HepG2 (cell line): ENCODE data around the gene PMM2. TPM values are rescaled to one million over a fixed set of nuclear protein-coding genes. Genes with fewer than 3 reads are reported as not detected.
A peak's percentile ranks its signal among the peaks of the same experiment; 100 is the strongest.

Experiments
- ATAC-seq: fragments of 200-7000 bp; cut with Tn5 transposase; 3 replicates; pipeline ENCODE4 v1.9.1; 2020; ENCODE audit warnings: mild to moderate bottlenecking, moderate library complexity
- BruUV-seq: library from RNA; stranded (reverse); fragments of 400-500 nt; replicated peaks from 2 replicates; lab custom pipeline; 2021; lab: Mats Ljungman, UMichigan
- CTCF ChIA-PET: fragments of 300-600 bp; formaldehyde crosslinking; extraction: SDS; loops from one replicate; lab custom pipeline; 2021; ENCODE audit warnings: low total read pairs, inconsistent platforms, low intra/inter-chr PET ratio; lab: Yijun Ruan, JAX
- POLR2A ChIA-PET: fragments of 350-600 bp; sonication (Branson Sonifier 250); formaldehyde crosslinking; loops from one replicate; lab custom pipeline; 2020; ENCODE audit warnings: antibody characterized with exemption, inconsistent platforms; lab: Yijun Ruan, JAX
- DNase-seq: peaks from one replicate; pipeline ENCODE4 v3.0.0-alpha.2; 2015; ENCODE audit warnings: low spot score
- FAIRE-seq: peaks from 3 replicates; lab custom pipeline; 2011; peaks lifted over from hg19 to GRCh38; lab: Jason Lieb, UNC
- H2AFZ ChIP-seq: one replicate; pipeline ENCODE4 v1.6.1; 2011; ENCODE audit warnings: low read length, inconsistent platforms
- H3K27ac ChIP-seq: fragments of 300-600 bp; 3 replicates; pipeline ENCODE4 v1.8.0; 2011; ENCODE audit warnings: mixed run types, mild to moderate bottlenecking, mixed read lengths, low read length, inconsistent platforms; ENCODE audit not compliant: insufficient read depth; ENCODE audit errors: extremely low read length
- H3K27me3 ChIP-seq, 2 experiments: fragments of 200-600 bp in 1 of 2; 2 replicates in 1 of 2; 3 replicates in 1 of 2; pipeline versions ENCODE4 v1.6.0 to v1.8.0; 2011; ENCODE audit warnings: low read length in 2 of 2, mild to moderate bottlenecking in 2 of 2, moderate library complexity in 2 of 2, inconsistent platforms in 1 of 2; ENCODE audit not compliant: insufficient read depth in 2 of 2, control insufficient read depth in 1 of 2
- H3K36me3 ChIP-seq, 2 experiments: fragments of 200-600 bp in 1 of 2; replicated peaks in 1 of 2; 2 replicates in 1 of 2; 3 replicates in 1 of 2; pipeline versions ENCODE4 v1.5.1 to v1.8.0; 2011; ENCODE audit warnings: low read length in 2 of 2, inconsistent platforms in 1 of 2; ENCODE audit not compliant: insufficient read depth in 2 of 2, control insufficient read depth in 1 of 2
- H3K4me1 ChIP-seq: 2 replicates; pipeline ENCODE4 v1.5.1; 2012; ENCODE audit warnings: low read length, inconsistent platforms; ENCODE audit not compliant: insufficient read depth
- H3K4me2 ChIP-seq: 2 replicates; pipeline ENCODE4 v1.6.0; 2011; ENCODE audit warnings: low read depth, low read length, inconsistent platforms
- H3K4me3 ChIP-seq, 3 experiments: fragments of 200-600 bp in 1 of 3; sonication (generic), shearing (Covaris generic) in 1 of 3; replicated peaks in 1 of 3; 2 replicates each; pipeline ENCODE4 v1.5.1; 2011 to 2016; ENCODE audit warnings: low read length in 3 of 3, inconsistent platforms in 2 of 3, low read depth in 2 of 3, mild to moderate bottlenecking in 2 of 3, control low read depth in 1 of 3, mixed read lengths in 1 of 3; ENCODE audit not compliant: insufficient read depth in 1 of 3
- H3K79me2 ChIP-seq: one replicate; pipeline ENCODE4 v1.6.1; 2011; ENCODE audit warnings: low read length, inconsistent platforms; ENCODE audit not compliant: insufficient read depth
- H3K9ac ChIP-seq: 2 replicates; pipeline ENCODE4 v1.6.0; 2011; ENCODE audit warnings: mild to moderate bottlenecking, low read depth, low read length, inconsistent platforms; ENCODE audit not compliant: insufficient read depth
- H3K9me3 ChIP-seq: 2 replicates; pipeline ENCODE4 v1.5.1; 2012; ENCODE audit warnings: mild to moderate bottlenecking, low read length
- H4K20me1 ChIP-seq: 2 replicates; pipeline ENCODE4 v1.6.0; 2011; ENCODE audit warnings: inconsistent platforms, mild to moderate bottlenecking, low read length, moderate library complexity; ENCODE audit not compliant: insufficient read depth
- GMEB2 ChIP-seq: IDR thresholded peaks from 2 replicates; pipeline ENCODE4 v1.6.1; 2016; ENCODE audit warnings: missing biosample characterization, missing genetic modification reagents, low read depth
- HNF4G ChIP-seq, 2 experiments: sonication (generic) in 1 of 2; formaldehyde crosslinking in 1 of 2; IDR thresholded peaks; 2 replicates each; pipeline versions ENCODE4 v1.4.0 to v1.6.1; 2011 to 2020; ENCODE audit warnings: borderline replicate concordance in 2 of 2, low read depth in 2 of 2, mild to moderate bottlenecking in 2 of 2, low read length in 1 of 2, missing genetic modification reagents in 1 of 2, moderate library complexity in 1 of 2
- MTA3 ChIP-seq: sonication (generic); formaldehyde crosslinking; IDR thresholded peaks from 2 replicates; pipeline ENCODE4 v1.4.0; 2020; ENCODE audit warnings: missing genetic modification reagents
- NBN ChIP-seq: fragments of 450-650 bp; conservative IDR thresholded peaks from 2 replicates; pipeline ENCODE4 v1.6.1; 2017
- PHF21A ChIP-seq: sonication (generic); formaldehyde crosslinking; IDR thresholded peaks from 2 replicates; pipeline ENCODE4 v1.5.0; 2020; ENCODE audit warnings: mild to moderate bottlenecking, missing genetic modification reagents
- PLRG1 ChIP-seq: fragments of 450-650 bp; conservative IDR thresholded peaks from 2 replicates; pipeline ENCODE4 v1.6.1; 2016
- ZNF10 ChIP-seq: sonication (generic); formaldehyde crosslinking; IDR thresholded peaks from 2 replicates; pipeline ENCODE4 v1.4.0; 2020; ENCODE audit warnings: mild to moderate bottlenecking, low read depth, missing genetic modification reagents, borderline replicate concordance
- ZNF225 ChIP-seq: sonication (generic); formaldehyde crosslinking; IDR thresholded peaks from 2 replicates; pipeline ENCODE4 v1.4.0; 2020; ENCODE audit warnings: mild to moderate bottlenecking, missing genetic modification reagents
- ZNF513 ChIP-seq: sonication (generic); formaldehyde crosslinking; conservative IDR thresholded peaks from 2 replicates; pipeline ENCODE4 v1.5.0; 2020; ENCODE audit warnings: missing genetic modification reagents
- ZNF557 ChIP-seq: sonication (generic); formaldehyde crosslinking; IDR thresholded peaks from 2 replicates; pipeline ENCODE4 v1.4.0; 2020; ENCODE audit warnings: missing genetic modification reagents
- ZNF773 ChIP-seq: sonication (generic); formaldehyde crosslinking; IDR thresholded peaks from 2 replicates; pipeline ENCODE4 v1.4.0; 2020; ENCODE audit warnings: missing genetic modification reagents, borderline replicate concordance
- ZNF891 ChIP-seq: sonication (generic); formaldehyde crosslinking; IDR thresholded peaks from 2 replicates; pipeline ENCODE4 v1.5.0; 2020; ENCODE audit warnings: mild to moderate bottlenecking, missing genetic modification reagents
- ZSCAN30 ChIP-seq: sonication (generic); formaldehyde crosslinking; IDR thresholded peaks from 2 replicates; pipeline ENCODE4 v1.5.0; 2020; ENCODE audit warnings: mild to moderate bottlenecking, missing genetic modification reagents
- WGBS: methylation state at CpG from one replicate; pipeline ENCODE4 v1.1.6; 2017; ENCODE audit warnings: low lambda C conversion rate; 5-methylcytosine and 5-hydroxymethylcytosine counted together
- in situ Hi-C: cut with HindIII; loops from 2 replicates; pipeline ENCODE4 v1.10.0; 2017; ENCODE audit warnings: low pct_unique_long_range_greater_than_20kb; ENCODE audit not compliant: extremely low pct_ligation_motif_present
- intact Hi-C: fragments of 100-400 bp; cut with micrococcal nuclease; formaldehyde crosslinking; loops from one replicate; pipeline ENCODE4 v1.10.0; 2022; ENCODE audit not compliant: unreplicated experiment
- polyA plus RNA-seq, 8 experiments: library from polyadenylated mRNA; depleted of rRNA in 3 of 8; stranded (reverse) in 7 of 8; unstranded in 1 of 8; fragments of >200 nt; fragmentation: Illumina TruSeq in 4 of 8; extraction: Trizol in 4 of 8; gene quantifications; 2 replicates each; pipeline versions ENCODE4 v1.2.1 to v1.2.3, GENCODE V29; 2011 to 2016; ENCODE audit warnings: low read depth in 4 of 8, missing spikeins in 1 of 8, mixed read lengths in 1 of 8; ENCODE audit not compliant: insufficient read depth in 1 of 8
- total RNA-seq, 5 experiments: library from RNA; depleted of rRNA; stranded (reverse); fragments of >200 nt; fragmentation: Illumina TruSeq; extraction: Trizol; gene quantifications; 2 replicates each; pipeline ENCODE4 v1.2.3, GENCODE V29; 2016; ENCODE audit warnings: low read depth in 1 of 5
- TF ChIP-seq, protein P1 (sequence below): fragments of 450-650 bp; IDR thresholded peaks from 2 replicates; pipeline ENCODE4 v1.6.1; 2017; ENCODE audit warnings: mild to moderate bottlenecking
- TF ChIP-seq, protein P2 (sequence below): IDR thresholded peaks from 2 replicates; pipeline ENCODE4 v1.6.1; 2012; ENCODE audit warnings: low read length, improper control_type of control experiment

Gene PMM2
- total and polyA plus RNA-seq, 2 of the 13 experiments (the other 11 are each of a cell fraction or from before 2014, with no cell fraction given) = 52.2 to 93.7 TPM

DNA sequence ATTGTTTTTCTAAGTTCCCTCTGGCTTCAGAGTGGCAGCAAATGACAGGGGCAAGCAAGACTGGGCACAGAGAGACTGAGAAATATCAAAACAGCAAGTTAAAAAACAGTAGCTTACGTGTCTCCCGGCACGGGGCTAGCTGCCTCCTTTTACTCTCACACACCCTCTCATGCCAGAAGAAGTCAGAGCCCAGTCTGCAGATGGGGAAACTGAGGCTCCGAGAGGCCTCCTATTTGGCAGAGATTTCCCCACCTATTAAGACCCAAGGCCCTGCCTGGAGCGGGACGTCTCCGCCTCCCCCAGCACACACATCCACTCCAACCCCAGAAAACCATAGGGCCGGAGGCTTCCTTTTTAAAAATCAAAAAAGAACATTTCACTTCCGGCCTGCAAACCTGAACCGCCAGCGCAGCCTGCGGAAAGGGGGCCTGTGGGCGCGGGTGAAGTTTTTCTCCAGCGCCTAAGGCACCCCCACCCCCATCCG is 70.3 kb downstream of the PMM2 start:
- DNase-seq (no peak), FAIRE-seq (no peak), ATAC-seq (no peak)
- BruUV-seq = TSS peak; percentile 62
- WGBS = 1% methylated on average over 16 of the region's 16 CpGs
- ChIA-PET POLR2A (interaction anchor here (1.3 to 10.4 kb wide), 6 partner anchors 13 to 224 kb away, joined by 3 to 235 read pairs (median 9); partner anchors contain the start of genes HAPSTR1 and LITAFD), CTCF (no interaction called here)
- Histone ChIP-seq H3K4me2 (peak overlapping the region; percentile 91), H4K20me1 (peaks cover 37% of the 10 kb centered on the region; the same call in 1 of the 2 replicates), H3K27ac (peak overlapping the region; percentile 95), H3K27me3 (no peaks in the 10 kb centered on the region; a peak in 1 of 5 replicates), H3K9ac (peak overlapping the region; percentile 86), H2AFZ (no peak overlapping the region), H3K4me3 (peak overlapping the region; percentile 82 to 97 (median 87)), H3K4me1 (peaks cover 75% of the 10 kb centered on the region), H3K36me3 (no peaks in the 10 kb centered on the region), H3K79me2 (peaks cover 53% of the 10 kb centered on the region), H3K9me3 (no peaks in the 10 kb centered on the region)
- in situ Hi-C loops (no loop called here), intact Hi-C loops (loop anchor here (2.0 to 5.0 kb wide), 2 partner anchors 17 to 224 kb away; partner anchors contain the start of gene HAPSTR1)
- no peak for TF ChIP-seq ZNF773 (CRISPR knock-in tag)
- TF ChIP-seq, protein P1, sequence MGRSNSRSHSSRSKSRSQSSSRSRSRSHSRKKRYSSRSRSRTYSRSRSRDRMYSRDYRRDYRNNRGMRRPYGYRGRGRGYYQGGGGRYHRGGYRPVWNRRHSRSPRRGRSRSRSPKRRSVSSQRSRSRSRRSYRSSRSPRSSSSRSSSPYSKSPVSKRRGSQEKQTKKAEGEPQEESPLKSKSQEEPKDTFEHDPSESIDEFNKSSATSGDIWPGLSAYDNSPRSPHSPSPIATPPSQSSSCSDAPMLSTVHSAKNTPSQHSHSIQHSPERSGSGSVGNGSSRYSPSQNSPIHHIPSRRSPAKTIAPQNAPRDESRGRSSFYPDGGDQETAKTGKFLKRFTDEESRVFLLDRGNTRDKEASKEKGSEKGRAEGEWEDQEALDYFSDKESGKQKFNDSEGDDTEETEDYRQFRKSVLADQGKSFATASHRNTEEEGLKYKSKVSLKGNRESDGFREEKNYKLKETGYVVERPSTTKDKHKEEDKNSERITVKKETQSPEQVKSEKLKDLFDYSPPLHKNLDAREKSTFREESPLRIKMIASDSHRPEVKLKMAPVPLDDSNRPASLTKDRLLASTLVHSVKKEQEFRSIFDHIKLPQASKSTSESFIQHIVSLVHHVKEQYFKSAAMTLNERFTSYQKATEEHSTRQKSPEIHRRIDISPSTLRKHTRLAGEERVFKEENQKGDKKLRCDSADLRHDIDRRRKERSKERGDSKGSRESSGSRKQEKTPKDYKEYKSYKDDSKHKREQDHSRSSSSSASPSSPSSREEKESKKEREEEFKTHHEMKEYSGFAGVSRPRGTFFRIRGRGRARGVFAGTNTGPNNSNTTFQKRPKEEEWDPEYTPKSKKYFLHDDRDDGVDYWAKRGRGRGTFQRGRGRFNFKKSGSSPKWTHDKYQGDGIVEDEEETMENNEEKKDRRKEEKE = no peak
- TF ChIP-seq, protein P2, sequence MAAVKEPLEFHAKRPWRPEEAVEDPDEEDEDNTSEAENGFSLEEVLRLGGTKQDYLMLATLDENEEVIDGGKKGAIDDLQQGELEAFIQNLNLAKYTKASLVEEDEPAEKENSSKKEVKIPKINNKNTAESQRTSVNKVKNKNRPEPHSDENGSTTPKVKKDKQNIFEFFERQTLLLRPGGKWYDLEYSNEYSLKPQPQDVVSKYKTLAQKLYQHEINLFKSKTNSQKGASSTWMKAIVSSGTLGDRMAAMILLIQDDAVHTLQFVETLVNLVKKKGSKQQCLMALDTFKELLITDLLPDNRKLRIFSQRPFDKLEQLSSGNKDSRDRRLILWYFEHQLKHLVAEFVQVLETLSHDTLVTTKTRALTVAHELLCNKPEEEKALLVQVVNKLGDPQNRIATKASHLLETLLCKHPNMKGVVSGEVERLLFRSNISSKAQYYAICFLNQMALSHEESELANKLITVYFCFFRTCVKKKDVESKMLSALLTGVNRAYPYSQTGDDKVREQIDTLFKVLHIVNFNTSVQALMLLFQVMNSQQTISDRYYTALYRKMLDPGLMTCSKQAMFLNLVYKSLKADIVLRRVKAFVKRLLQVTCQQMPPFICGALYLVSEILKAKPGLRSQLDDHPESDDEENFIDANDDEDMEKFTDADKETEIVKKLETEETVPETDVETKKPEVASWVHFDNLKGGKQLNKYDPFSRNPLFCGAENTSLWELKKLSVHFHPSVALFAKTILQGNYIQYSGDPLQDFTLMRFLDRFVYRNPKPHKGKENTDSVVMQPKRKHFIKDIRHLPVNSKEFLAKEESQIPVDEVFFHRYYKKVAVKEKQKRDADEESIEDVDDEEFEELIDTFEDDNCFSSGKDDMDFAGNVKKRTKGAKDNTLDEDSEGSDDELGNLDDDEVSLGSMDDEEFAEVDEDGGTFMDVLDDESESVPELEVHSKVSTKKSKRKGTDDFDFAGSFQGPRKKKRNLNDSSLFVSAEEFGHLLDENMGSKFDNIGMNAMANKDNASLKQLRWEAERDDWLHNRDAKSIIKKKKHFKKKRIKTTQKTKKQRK = no peak
- TF ChIP-seq PLRG1 = no peak
- TF ChIP-seq ZNF557 (CRISPR knock-in tag) = no peak
- no peak for TF ChIP-seq ZNF891 (CRISPR knock-in tag)
- TF ChIP-seq ZNF225 (CRISPR knock-in tag) = no peak
- 0 out of 2 replicates have a peak, but pooled peaks have one; percentile 61 for TF ChIP-seq ZSCAN30
- no peak for TF ChIP-seq MTA3 (CRISPR knock-in tag)
- no peak for TF ChIP-seq HNF4G (IDR thresholded peaks at IDR 0.05; ENCODE audit: borderline replicate concordance, low read depth, low read length)
- no peak for TF ChIP-seq HNF4G (CRISPR knock-in tag; IDR thresholded peaks at IDR 0.05; ENCODE audit: borderline replicate concordance, low read depth)
- no peak for TF ChIP-seq ZNF513 (CRISPR knock-in tag)
- TF ChIP-seq GMEB2 = no peak
- peak; percentile 6; the same call in 1 of the 2 replicates for TF ChIP-seq PHF21A (CRISPR knock-in tag)
- no peak for TF ChIP-seq NBN
- no peak for TF ChIP-seq ZNF10
